ENCODE measurements around the gene VAC14.

DNA sequence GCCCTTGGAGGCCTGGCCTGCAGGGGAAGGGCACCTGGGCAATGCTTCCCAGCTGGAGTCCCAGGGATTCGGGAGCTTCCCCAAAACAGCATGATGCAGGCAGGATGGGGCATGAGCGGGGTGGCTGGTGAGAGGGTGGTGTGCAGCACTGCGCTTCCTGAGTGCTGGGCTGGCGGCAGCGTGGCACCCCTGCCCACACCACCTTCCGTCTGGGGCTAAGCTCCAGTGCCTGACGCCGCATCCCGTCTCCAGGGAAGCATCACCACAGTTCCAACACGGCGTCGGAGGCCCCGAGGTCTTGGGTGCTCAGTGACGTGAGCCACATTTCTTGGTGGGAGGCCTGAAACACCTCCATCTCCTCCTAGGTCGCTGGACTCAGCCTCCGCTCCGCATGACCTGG lies 101.3 kb downstream of the VAC14 start:
- no peak for TF ChIP-seq POLR2AphosphoS5 (IDR thresholded peaks at IDR 0.05; ENCODE audit: low read depth, low read length)
- no peak for TF ChIP-seq TAF1 (IDR thresholded peaks at IDR 0.05; ENCODE audit: borderline replicate concordance, insufficient read depth, low read length)
- TF ChIP-seq FOXP2 (optimal IDR thresholded peaks at IDR 0.05; ENCODE audit: borderline replicate concordance, extremely low read depth, extremely low read length, insufficient read depth), result no peak
